ENCODE data around the gene EFEMP2.

- TF ChIP-seq, protein P1, sequence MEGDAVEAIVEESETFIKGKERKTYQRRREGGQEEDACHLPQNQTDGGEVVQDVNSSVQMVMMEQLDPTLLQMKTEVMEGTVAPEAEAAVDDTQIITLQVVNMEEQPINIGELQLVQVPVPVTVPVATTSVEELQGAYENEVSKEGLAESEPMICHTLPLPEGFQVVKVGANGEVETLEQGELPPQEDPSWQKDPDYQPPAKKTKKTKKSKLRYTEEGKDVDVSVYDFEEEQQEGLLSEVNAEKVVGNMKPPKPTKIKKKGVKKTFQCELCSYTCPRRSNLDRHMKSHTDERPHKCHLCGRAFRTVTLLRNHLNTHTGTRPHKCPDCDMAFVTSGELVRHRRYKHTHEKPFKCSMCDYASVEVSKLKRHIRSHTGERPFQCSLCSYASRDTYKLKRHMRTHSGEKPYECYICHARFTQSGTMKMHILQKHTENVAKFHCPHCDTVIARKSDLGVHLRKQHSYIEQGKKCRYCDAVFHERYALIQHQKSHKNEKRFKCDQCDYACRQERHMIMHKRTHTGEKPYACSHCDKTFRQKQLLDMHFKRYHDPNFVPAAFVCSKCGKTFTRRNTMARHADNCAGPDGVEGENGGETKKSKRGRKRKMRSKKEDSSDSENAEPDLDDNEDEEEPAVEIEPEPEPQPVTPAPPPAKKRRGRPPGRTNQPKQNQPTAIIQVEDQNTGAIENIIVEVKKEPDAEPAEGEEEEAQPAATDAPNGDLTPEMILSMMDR (conservative IDR thresholded peaks at IDR 0.05; ENCODE audit: low read length) = no peak
- TF ChIP-seq EZH2phosphoT487 (IDR thresholded peaks at IDR 0.05; ENCODE audit: borderline replicate concordance, low read depth, low read length) = no peak
Measured at GRCh38 chr11:65917077-65917433, 44.5 kb upstream of the EFEMP2 start.
